Mucosa of rectum (tissue), 2 donors: Measurements from ENCODE around the gene C6orf89.

ENCODE experiments used
- H3K27ac ChIP-seq, 2 donors: one replicate each; pipeline ENCODE4 v1.7.0; 2013; ENCODE audit warnings: inconsistent platforms in 2 of 2, low read depth in 2 of 2, low read length in 2 of 2
- H3K27me3 ChIP-seq, 2 donors: one replicate each; pipeline ENCODE4 v1.7.0; 2013; ENCODE audit warnings: low read length in 2 of 2; ENCODE audit not compliant: control insufficient read depth in 2 of 2, insufficient read depth in 2 of 2
- H3K36me3 ChIP-seq, 2 donors: one replicate each; pipeline ENCODE4 v1.7.0; 2013; ENCODE audit warnings: low read length in 2 of 2; ENCODE audit not compliant: control insufficient read depth in 2 of 2, insufficient read depth in 2 of 2
- H3K4me1 ChIP-seq, 2 donors: one replicate each; pipeline ENCODE4 v1.7.0; 2013; ENCODE audit warnings: low read length in 2 of 2, mild to moderate bottlenecking in 1 of 2; ENCODE audit not compliant: control insufficient read depth in 2 of 2, insufficient read depth in 2 of 2
- H3K4me3 ChIP-seq, 2 donors: one replicate each; pipeline ENCODE4 v1.7.0; 2013; ENCODE audit warnings: low read length in 2 of 2
- H3K9ac ChIP-seq, 2 donors: one replicate each; pipeline ENCODE4 v1.7.0; 2013; ENCODE audit warnings: low read length in 2 of 2, low read depth in 1 of 2, mild to moderate bottlenecking in 1 of 2
- H3K9me3 ChIP-seq, 2 donors: one replicate each; pipeline ENCODE4 v1.7.0; 2013; ENCODE audit warnings: low read length in 2 of 2; ENCODE audit not compliant: control insufficient read depth in 2 of 2
- donor health status: healthy.
- donor health status: Normal muscosa, but diverticular disease.

The C6orf89 gene

DNA sequence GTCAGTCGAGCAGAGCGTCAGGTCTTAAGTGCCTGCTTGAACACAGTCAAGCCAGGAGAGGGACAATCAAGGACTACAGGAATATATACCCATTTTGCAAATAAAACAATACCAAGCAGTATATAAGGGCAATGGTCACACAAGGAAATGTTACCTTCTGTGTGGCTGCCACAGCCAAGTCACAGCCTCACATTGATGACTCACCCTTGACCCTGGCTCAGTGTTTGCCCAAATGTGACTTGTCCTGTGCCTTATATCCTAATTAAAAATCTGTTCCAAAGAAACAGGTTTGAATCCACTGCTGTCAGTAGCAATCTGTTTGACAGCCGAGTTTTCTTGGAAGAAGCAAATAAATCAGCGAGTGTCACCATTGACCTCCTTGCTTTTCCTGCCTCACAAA, 34.3 kb downstream of the C6orf89 start:
- no peaks in the 10 kb centered on the region for H3K27me3 ChIP-seq
- no peak overlapping the region for H3K27ac ChIP-seq
- no peaks in the 10 kb centered on the region for H3K9me3 ChIP-seq
- H3K4me1 ChIP-seq = no peaks in the 10 kb centered on the region
- H3K36me3 ChIP-seq = peaks cover 24 to 61% of the 10 kb centered on the region in 2 donors
- H3K4me3 ChIP-seq = no peak overlapping the region
- no peak overlapping the region for H3K9ac ChIP-seq

DNA sequence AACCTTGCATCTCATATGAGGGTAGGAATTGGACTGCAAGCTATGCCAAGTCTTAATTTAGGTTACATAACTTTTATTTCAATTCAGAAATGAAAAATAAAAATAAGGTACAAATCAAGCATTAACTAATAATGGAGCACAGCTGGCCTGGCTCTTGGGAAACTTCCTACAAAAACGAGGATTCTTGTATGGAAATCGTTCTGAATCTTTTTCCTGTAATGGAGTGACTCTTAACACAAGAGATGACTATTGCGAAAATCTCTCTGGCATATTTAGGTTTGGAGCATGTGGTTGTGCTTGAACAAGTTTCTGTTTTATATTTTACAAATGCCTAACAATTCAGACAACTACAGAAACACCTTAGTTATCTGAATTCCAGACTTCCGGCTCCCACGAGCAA, 34.8 kb downstream of the C6orf89 start:
- H3K27ac ChIP-seq = no peak overlapping the region
- no peaks in the 10 kb centered on the region for H3K9me3 ChIP-seq
- no peaks in the 10 kb centered on the region for H3K4me1 ChIP-seq
- peaks cover 20 to 60% of the 10 kb centered on the region in 2 donors for H3K36me3 ChIP-seq
- no peak overlapping the region for H3K9ac ChIP-seq
- no peak overlapping the region for H3K4me3 ChIP-seq
- no peaks in the 10 kb centered on the region for H3K27me3 ChIP-seq

DNA sequence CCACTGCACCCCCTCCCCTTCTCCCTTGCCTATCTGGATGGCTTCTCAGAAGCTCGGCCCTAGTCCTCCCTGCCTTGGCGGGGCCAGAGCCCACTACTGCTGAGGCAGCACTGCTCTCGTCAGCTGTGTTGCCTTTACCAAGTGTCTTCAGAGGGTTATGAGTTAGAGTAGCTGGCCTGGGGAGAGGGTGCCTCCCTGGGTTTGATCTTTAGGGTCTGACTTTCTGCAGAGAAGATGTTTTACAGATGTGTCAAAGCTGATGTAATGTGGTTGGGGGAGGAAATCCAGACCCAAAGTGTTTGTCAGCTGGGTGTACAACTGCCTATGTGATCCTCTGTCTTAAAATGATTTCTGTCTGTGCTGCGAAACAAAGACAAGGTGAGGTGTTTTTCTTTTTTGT, 38.4 kb downstream of the C6orf89 start:
- H3K9me3 ChIP-seq = no peaks in the 10 kb centered on the region
- H3K9ac ChIP-seq = no peak overlapping the region
- H3K4me1 ChIP-seq = peaks cover 7 to 14% of the 10 kb centered on the region in 2 donors
- H3K27me3 ChIP-seq = no peaks in the 10 kb centered on the region
- no peak overlapping the region for H3K4me3 ChIP-seq
- H3K27ac ChIP-seq = no peak overlapping the region
- peaks cover 14 to 43% of the 10 kb centered on the region in 2 donors for H3K36me3 ChIP-seq

DNA sequence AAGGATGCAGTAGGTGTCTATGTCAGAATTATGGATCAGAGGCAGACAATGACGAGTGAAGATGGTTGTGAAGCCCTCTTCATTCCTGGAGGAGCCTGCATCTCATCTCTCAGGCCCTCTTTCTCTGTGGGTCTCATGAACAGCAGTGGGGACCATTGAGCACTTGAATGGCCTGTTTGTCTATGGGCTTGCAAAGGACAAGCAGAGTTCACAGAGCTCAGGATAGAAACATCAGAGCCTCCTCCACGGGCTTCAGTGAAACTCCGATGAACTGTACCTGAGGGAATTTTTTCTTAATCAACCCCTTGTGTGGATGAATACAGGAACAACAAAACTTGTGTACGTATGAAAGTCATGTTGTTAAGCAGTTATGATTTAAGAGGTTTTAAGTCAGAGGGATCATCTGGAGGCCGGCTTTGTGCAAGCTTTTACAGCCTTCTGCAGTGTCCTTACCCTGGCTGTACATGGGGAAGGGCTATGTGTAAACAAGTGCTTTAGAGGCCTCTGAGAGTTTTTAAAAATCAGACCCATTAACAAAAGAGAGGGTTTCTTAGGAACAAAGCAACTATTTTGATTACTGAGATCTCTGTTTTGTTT, 39.1 kb downstream of the C6orf89 start:
- Histone ChIP-seq H3K27me3 (no peaks in the 10 kb centered on the region), H3K9me3 (no peaks in the 10 kb centered on the region), H3K36me3 (peaks cover 12 to 37% of the 10 kb centered on the region in 2 donors), H3K4me3 (no peak overlapping the region), H3K4me1 (peaks cover 7 to 14% of the 10 kb centered on the region in 2 donors), H3K9ac (no peak overlapping the region), H3K27ac (no peak overlapping the region)

DNA sequence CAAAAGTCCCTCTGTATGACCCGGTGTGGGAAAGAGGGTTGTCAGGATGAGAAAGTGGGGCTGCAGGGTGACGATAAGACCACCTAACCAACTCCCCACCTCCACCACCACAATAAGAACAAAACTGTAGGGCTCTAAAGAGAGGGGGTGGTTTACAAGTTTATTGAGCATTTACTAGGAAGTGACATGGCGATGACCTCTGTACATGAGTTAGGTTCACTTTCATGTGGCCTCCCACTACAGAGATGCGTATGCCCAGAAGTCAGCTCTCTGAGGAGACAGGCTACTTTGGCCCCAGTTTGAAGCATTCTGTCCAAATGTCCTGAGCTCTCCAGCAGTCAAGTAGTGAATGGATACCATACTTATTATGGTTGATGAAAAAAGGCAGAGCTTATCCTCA, 40.1 kb downstream of the C6orf89 start:
- peaks cover 7 to 14% of the 10 kb centered on the region in 2 donors for H3K4me1 ChIP-seq
- no peak overlapping the region for H3K4me3 ChIP-seq
- H3K9me3 ChIP-seq = no peaks in the 10 kb centered on the region
- peaks cover 8 to 31% of the 10 kb centered on the region in 2 donors for H3K36me3 ChIP-seq
- H3K9ac ChIP-seq = no peak overlapping the region
- no peaks in the 10 kb centered on the region for H3K27me3 ChIP-seq
- no peak overlapping the region for H3K27ac ChIP-seq

DNA sequence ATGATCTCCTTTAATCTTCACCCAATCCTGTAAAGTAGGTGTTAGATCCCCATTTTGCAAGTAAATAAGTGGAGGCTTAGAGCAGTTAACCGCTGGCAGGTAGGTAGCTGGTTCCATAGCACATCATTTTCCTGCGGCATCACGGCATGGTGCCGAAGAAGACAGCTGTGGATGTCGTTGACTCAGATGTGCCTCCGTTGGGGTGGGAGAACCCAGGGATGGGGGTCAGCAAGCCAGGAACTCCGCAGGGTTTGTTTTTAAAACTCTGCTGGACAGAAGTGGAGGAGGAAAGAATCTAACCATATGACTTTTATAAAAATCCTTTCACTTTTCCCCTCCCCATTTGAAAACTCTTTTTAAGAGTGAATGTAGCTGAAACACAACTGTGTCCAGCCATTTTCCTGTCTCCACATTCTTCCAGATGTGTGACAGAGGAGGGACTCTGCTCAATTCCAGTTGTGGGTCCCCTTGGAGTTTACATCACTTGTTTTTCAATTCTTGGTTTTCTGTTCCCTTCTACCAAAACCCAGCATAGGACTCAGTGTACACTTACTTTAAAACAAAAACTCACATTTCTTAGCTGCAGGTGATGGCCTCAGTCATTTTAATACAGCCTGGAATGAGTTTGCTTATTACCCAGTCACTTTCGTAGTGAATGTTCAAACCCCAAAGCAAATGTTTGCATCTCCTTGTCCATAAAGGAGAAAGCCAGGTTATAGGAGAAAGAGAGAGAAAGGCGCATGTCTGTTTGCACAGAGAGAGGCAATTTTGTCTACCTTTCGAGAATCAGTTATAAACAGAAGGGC, 41.2 kb downstream of the C6orf89 start:
- no peak overlapping the region for H3K27ac ChIP-seq

DNA sequence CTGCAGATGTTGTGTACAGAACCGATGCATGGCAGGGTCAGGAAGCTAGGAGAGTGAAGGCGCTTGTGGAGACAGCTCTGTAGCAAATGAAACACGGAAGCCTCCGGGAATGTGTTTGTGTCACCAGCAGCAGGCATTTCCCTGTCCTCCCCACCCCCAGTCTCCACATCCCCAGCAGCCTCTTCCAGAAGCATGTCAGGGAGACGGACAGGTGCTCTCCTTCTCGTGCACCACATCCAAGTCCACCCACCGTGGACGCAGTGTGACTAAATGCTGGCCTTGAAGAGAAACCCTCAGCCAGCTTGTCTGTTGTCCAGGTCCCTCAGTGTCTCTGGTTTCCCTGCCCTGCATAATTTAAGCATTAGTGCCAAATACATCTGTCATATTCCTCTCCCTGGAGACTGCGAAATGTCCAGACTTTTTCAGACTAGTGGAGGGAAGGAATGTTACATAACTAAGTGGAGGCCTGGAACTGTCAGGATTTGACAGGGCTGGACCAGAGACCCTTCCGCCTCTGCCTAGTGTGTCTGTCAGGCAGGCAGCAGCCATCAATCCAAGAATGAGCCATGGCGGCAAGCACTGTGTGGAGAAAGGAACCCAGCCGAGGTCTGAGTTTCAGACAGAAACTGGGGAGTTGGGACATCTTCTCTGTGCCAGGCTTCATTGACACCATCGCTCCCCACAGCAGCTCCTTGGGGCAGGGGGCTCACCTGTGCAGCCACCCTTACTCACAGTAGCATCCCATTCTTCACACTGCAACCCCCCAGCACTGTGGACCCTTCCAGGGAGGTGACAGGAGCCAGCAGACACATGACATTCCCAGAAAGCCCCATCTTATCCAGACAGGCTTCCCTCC, 42.2 kb downstream of the C6orf89 start:
- Histone ChIP-seq H3K4me1 (peaks cover 7 to 14% of the 10 kb centered on the region in 2 donors), H3K9ac (no peak overlapping the region), H3K27me3 (no peaks in the 10 kb centered on the region), H3K36me3 (peaks cover 4 to 22% of the 10 kb centered on the region in 2 donors), H3K9me3 (no peaks in the 10 kb centered on the region), H3K4me3 (no peak overlapping the region), H3K27ac (no peak overlapping the region)

More for the DNA sequence above, 41.2 kb downstream of the C6orf89 start:
- Histone ChIP-seq H3K9me3 (no peaks in the 10 kb centered on the region), H3K9ac (no peak overlapping the region), H3K4me1 (peaks cover 7 to 14% of the 10 kb centered on the region in 2 donors), H3K27me3 (no peaks in the 10 kb centered on the region), H3K36me3 (peaks cover 8 to 24% of the 10 kb centered on the region in 2 donors), H3K4me3 (no peak overlapping the region)

DNA sequence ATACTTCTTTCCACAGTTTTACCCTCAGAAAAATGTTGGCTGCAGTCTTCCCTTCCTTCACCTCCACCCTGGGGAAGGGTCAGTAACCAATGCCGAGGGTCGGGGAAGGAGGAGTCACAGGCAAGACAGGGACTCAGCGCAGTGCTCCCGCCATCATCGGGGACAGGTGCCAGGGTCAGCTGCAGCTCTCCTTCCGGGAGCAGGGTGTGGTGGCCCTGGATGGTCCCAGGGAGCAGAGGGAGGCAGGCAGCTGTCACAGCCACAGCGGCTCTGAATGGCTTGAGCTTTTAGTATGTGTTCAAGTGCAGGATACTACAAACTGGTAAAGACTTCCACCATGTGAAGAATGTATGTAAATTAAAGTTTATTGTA, 42.8 kb downstream of the C6orf89 start:
- no peaks in the 10 kb centered on the region for H3K27me3 ChIP-seq

DNA sequence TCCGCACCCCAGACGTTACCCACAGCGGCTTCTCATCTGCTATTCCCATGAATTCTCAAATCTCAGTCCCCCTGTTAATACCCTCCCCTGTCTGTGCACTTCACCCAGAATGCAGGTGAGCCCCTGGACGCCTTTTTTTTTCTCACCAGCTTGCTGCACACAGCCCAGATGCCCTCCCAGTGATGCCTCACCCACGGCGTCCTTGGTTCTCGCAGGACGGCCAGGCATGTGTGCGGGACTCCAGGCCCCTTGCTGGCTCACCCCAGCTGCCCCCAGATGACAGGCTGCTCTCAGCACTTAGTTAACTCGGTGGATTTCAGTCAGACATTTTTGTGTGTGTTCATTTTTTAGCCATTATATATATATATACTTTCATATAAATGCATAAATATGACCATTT, 43.4 kb downstream of the C6orf89 start:
- no peak overlapping the region for H3K27ac ChIP-seq
- no peaks in the 10 kb centered on the region for H3K9me3 ChIP-seq
- no peak overlapping the region for H3K4me3 ChIP-seq
- peaks cover 7 to 14% of the 10 kb centered on the region in 2 donors for H3K4me1 ChIP-seq
- no peaks in the 10 kb centered on the region for H3K27me3 ChIP-seq
- no peak overlapping the region for H3K9ac ChIP-seq
- H3K36me3 ChIP-seq = peaks cover 0 to 13% of the 10 kb centered on the region in 2 donors

More for the DNA sequence above, 42.8 kb downstream of the C6orf89 start:
- Histone ChIP-seq H3K4me3 (no peak overlapping the region), H3K9me3 (no peaks in the 10 kb centered on the region), H3K9ac (no peak overlapping the region), H3K27ac (no peak overlapping the region), H3K4me1 (peaks cover 7 to 14% of the 10 kb centered on the region in 2 donors), H3K36me3 (peaks cover 2 to 17% of the 10 kb centered on the region in 2 donors)

DNA sequence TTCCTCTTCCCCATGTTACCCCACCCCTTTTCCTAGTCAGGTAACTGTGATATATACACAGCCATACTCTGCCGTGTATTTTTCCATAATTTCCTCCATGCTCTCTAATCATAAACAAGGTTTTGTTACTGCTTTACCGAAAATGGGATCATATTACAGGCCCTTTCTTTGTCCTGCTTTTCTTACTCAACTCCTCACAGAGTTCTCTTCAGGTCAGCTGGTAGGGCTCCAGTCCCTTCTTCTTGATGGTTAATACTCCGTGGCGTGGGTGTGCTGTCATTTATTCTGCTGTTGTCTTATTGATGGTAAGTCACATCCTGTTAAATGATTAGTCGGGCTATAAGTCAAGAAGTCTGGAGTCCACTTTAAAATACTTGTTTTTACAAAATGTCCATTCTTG, 43.9 kb downstream of the C6orf89 start:
- H3K36me3 ChIP-seq = peaks cover 0 to 11% of the 10 kb centered on the region in 2 donors
- H3K27ac ChIP-seq = no peak overlapping the region
- no peak overlapping the region for H3K4me3 ChIP-seq
- no peak overlapping the region for H3K9ac ChIP-seq
- H3K9me3 ChIP-seq = no peaks in the 10 kb centered on the region
- H3K27me3 ChIP-seq = no peaks in the 10 kb centered on the region
- H3K4me1 ChIP-seq = peaks cover 7 to 14% of the 10 kb centered on the region in 2 donors
